ENCODE measurements around the gene DKK1. TPM values are rescaled to one million over a fixed set of nuclear protein-coding genes. Genes with fewer than 3 reads are reported as not detected.
A peak's percentile ranks its signal among the peaks of the same experiment; 100 is the strongest.

The DKK1 gene
- total RNA-seq, 1 donor from 2014 or later = not detected

DNA sequence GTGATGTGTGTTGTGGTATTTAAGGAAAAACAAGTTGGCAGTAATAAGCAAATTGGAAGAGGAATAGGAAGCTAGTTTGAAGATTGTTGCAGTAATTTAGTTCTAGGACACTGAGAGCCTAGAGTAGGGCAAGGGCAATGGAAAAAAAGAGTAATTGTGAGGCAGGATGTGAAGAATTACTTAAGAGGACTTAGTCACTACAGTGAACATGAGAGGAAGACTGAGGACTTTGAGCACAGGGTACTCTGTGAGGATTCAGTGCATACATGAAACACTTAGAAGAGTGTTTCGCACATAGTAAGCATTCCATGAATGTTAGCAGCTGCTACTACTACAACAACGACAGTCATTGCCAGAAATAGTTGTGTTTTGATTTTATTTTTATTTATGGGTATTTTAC is 30.9 kb upstream of the DKK1 start:
- DNase-seq = no peak
- no peaks in the 10 kb centered on the region for H3K36me3 Mint-ChIP-seq (ENCODE audit: low read depth)
- H3K4me1 Mint-ChIP-seq = peaks cover 14% of the 10 kb centered on the region
- CTCF ChIA-PET = no interaction called here
- H3K4me3 Mint-ChIP-seq = no peak overlapping the region
- no peaks in the 10 kb centered on the region for H3K27me3 Mint-ChIP-seq
- no peak for ATAC-seq (ENCODE audit: low read depth)
- no peak overlapping the region for H3K27ac Mint-ChIP-seq
- intact Hi-C loops (cut with micrococcal nuclease) = no loop called here
- H3K9me3 Mint-ChIP-seq = peaks cover 2% of the 10 kb centered on the region
- TF ChIP-seq, protein P1, sequence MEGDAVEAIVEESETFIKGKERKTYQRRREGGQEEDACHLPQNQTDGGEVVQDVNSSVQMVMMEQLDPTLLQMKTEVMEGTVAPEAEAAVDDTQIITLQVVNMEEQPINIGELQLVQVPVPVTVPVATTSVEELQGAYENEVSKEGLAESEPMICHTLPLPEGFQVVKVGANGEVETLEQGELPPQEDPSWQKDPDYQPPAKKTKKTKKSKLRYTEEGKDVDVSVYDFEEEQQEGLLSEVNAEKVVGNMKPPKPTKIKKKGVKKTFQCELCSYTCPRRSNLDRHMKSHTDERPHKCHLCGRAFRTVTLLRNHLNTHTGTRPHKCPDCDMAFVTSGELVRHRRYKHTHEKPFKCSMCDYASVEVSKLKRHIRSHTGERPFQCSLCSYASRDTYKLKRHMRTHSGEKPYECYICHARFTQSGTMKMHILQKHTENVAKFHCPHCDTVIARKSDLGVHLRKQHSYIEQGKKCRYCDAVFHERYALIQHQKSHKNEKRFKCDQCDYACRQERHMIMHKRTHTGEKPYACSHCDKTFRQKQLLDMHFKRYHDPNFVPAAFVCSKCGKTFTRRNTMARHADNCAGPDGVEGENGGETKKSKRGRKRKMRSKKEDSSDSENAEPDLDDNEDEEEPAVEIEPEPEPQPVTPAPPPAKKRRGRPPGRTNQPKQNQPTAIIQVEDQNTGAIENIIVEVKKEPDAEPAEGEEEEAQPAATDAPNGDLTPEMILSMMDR (IDR thresholded peaks at IDR 0.05) = no peak
- POLR2A ChIA-PET = no interaction called here

DNA sequence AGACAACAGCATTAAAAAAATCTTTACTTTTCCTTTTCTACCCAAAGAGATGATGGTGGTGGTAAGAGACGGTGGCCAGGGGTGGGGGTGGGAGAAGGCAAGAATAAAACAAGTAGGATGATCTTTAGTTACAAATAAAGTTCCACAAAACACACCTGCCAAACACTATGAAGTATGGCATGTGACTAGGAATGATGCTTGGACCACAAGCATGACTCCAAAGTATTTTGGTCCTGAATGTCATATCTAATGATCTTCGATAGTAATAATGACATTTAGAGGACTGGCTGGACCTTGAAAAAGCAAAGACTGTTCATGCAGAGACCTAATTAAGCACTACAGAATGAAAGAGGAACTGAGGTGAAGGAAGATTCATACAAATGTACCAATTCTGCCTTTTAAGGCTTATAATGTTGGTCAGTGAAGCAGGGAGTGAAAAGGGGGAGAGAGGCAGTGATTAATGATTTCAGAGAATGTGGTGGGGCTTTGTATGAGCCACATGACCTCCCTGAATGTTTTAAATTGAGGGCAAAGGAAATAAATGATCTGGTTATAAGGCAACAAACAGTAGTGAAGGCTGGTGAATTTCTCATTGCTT is 29.6 kb upstream of the DKK1 start:
- no peak for DNase-seq
- ChIA-PET CTCF (no interaction called here), POLR2A (no interaction called here)
- ATAC-seq (ENCODE audit: low read depth) = peak; percentile 75
- H3K36me3 Mint-ChIP-seq (ENCODE audit: low read depth) = no peaks in the 10 kb centered on the region
- no peak overlapping the region for H3K4me3 Mint-ChIP-seq
- no peaks in the 10 kb centered on the region for H3K27me3 Mint-ChIP-seq
- H3K9me3 Mint-ChIP-seq = no peaks in the 10 kb centered on the region
- H3K27ac Mint-ChIP-seq = no peak overlapping the region
- intact Hi-C loops (cut with micrococcal nuclease) = no loop called here
- peaks cover 14% of the 10 kb centered on the region for H3K4me1 Mint-ChIP-seq
- TF ChIP-seq, protein P1 (IDR thresholded peaks at IDR 0.05) = no peak

DNA sequence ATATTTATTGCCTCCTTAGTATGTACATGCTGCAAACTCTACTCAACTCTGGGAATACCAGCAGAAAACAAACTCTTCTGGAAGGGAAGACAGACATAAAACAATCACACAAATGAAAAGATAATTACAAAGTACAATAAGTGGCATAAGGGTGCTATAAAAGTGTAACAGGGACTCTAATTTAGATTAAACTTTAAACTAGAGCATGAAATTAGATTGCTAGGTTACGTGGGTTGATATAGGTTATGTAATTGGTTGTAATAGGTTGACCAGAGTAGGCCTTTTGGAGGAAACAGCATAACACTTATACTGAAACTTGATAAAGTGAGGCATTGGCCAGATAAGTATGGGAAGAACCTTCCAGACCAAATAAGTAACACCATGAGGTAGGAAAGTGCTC is 26.2 kb upstream of the DKK1 start:
- ATAC-seq (ENCODE audit: low read depth) (no peak), DNase-seq (no peak)
- no peaks in the 10 kb centered on the region for H3K36me3 Mint-ChIP-seq (ENCODE audit: low read depth)
- POLR2A ChIA-PET = no interaction called here
- no peak overlapping the region for H3K27ac Mint-ChIP-seq
- H3K4me3 Mint-ChIP-seq = no peak overlapping the region
- CTCF ChIA-PET = no interaction called here
- H3K27me3 Mint-ChIP-seq = no peaks in the 10 kb centered on the region
- no peaks in the 10 kb centered on the region for H3K9me3 Mint-ChIP-seq
- intact Hi-C loops (cut with micrococcal nuclease) = no loop called here
- TF ChIP-seq, protein P1 (IDR thresholded peaks at IDR 0.05) = no peak
- H3K4me1 Mint-ChIP-seq = peaks cover 14% of the 10 kb centered on the region

DNA sequence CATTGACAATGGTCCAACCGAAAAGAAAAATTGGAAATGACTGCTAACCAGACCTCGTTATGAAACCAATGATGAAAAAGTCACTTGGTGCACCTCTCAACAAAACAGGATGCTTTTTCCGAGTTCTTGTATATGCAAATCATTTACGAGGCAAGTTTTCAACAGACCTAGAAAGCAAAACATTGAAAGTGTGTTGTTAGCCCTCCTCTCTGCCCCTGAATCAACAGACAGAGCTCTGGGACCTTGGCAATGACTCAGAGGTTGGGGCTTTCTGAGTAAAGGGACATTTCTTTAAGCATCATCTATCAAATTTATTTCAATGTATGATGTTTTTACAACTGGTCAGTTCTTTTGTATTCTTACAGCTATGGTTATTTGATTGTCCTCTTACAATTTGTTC is 16.3 kb upstream of the DKK1 start:
- Mint-ChIP-seq H3K27me3 (no peaks in the 10 kb centered on the region), H3K4me3 (no peak overlapping the region), H3K27ac (no peak overlapping the region), H3K9me3 (no peaks in the 10 kb centered on the region), H3K36me3 (ENCODE audit: low read depth) (no peaks in the 10 kb centered on the region), H3K4me1 (no peaks in the 10 kb centered on the region)
- ATAC-seq (ENCODE audit: low read depth) (no peak), DNase-seq (no peak)
- POLR2A ChIA-PET = no interaction called here
- CTCF ChIA-PET = no interaction called here
- TF ChIP-seq, protein P1 (IDR thresholded peaks at IDR 0.05) = no peak
- intact Hi-C loops (cut with micrococcal nuclease) = no loop called here

DNA sequence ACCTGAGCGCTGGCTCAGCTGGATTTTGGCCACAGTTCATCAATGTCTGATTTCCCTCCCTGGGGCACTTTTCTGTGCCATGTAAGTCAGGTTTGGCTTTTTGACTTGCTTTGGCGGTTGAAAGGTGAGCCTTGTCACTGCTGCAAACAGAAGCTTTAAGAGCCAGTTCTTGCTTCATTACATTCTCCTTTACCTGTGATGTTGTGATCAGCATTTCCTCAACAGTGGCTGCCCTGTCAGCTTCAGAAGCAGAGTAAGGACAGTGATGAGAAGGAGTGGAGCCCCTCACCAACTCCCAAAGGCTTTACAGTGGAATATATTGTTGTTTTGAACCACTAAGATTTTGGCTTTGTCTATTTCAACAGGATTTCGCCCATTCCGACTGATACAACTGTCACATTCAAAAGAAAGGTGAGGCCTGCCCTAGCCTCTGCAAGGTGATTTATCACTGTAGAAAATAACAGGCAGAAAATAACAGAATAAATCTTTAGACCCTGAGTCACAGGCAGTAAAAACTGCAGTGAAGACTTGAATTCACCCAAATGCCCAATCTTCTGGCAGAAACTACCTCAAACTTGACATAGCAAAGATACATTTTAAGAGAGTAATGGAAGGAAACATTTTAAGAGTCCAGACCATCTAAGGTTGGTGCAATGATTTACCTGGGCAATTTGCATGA is 13.3 kb upstream of the DKK1 start:
- Mint-ChIP-seq H3K27me3 (no peaks in the 10 kb centered on the region), H3K27ac (no peak overlapping the region), H3K9me3 (no peaks in the 10 kb centered on the region), H3K36me3 (ENCODE audit: low read depth) (no peaks in the 10 kb centered on the region), H3K4me3 (no peak overlapping the region), H3K4me1 (no peaks in the 10 kb centered on the region)
- DNase-seq (no peak), ATAC-seq (ENCODE audit: low read depth) (no peak)
- ChIA-PET POLR2A (no interaction called here), CTCF (no interaction called here)
- intact Hi-C loops (cut with micrococcal nuclease) = no loop called here
- TF ChIP-seq, protein P1 (IDR thresholded peaks at IDR 0.05) = no peak

Data from activated B cell treated with CpG ODN at 0.5 μM for 24 hours (primary cell).